A673 (cell line): ENCODE measurements around the gene DHCR24. TPM values are rescaled to one million over a fixed set of nuclear protein-coding genes. Genes with fewer than 3 reads are reported as not detected.

Experiments
- BruUV-seq: library from RNA; stranded (reverse); fragments of 400-500 nt; replicated peaks from 2 replicates; lab custom pipeline; 2021; lab: Mats Ljungman, UMichigan
- CTCF ChIA-PET: fragments of 300-600 bp; sonication (Branson Sonifier 250); formaldehyde crosslinking; loops from one replicate; lab custom pipeline; 2022; ENCODE audit warnings: antibody characterized with exemption; lab: Charles Lee
- POLR2A ChIA-PET: fragments of 300-600 bp; sonication (Branson Sonifier 250); formaldehyde crosslinking; loops from one replicate; lab custom pipeline; 2022; ENCODE audit warnings: antibody characterized with exemption; ENCODE audit not compliant: low non-redundant PET; lab: Charles Lee
- DNase-seq: peaks from one replicate; pipeline ENCODE4 v3.0.0-alpha.2; 2015; ENCODE audit warnings: low spot score
- H3K27ac ChIP-seq: fragments of 200-600 bp; sonication (generic); 2 replicates; pipeline ENCODE4 v1.5.1; 2016; ENCODE audit warnings: mixed run types, low read depth, mild to moderate bottlenecking, mixed read lengths, antibody characterized with exemption, low read length; ENCODE audit not compliant: poor library complexity, severe bottlenecking
- H3K27me3 ChIP-seq: fragments of 200-600 bp; sonication (generic); replicated peaks from 2 replicates; pipeline ENCODE4 v1.6.1; 2017; ENCODE audit warnings: mixed run types, low read depth, mild to moderate bottlenecking, mixed read lengths, antibody characterized with exemption, low read length; ENCODE audit not compliant: insufficient read depth, poor library complexity
- H3K36me3 ChIP-seq: fragments of 200-600 bp; sonication (generic); 2 replicates; pipeline ENCODE4 v1.6.1; 2016; ENCODE audit warnings: mixed run types, mild to moderate bottlenecking, mixed read lengths, antibody characterized with exemption, low read length; ENCODE audit not compliant: insufficient read depth, poor library complexity, severe bottlenecking
- H3K4me1 ChIP-seq: fragments of 200-600 bp; sonication (generic); 2 replicates; pipeline ENCODE4 v1.6.1; 2017; ENCODE audit warnings: mixed run types, mild to moderate bottlenecking, mixed read lengths, antibody characterized with exemption, low read length; ENCODE audit not compliant: insufficient read depth, poor library complexity, severe bottlenecking
- H3K4me3 ChIP-seq: fragments of 200-600 bp; sonication (generic); 2 replicates; pipeline ENCODE4 v1.5.1; 2016; ENCODE audit warnings: low read depth, mixed run types, mild to moderate bottlenecking, mixed read lengths, low read length; ENCODE audit not compliant: poor library complexity, severe bottlenecking
- H3K9me3 ChIP-seq: fragments of 200-600 bp; sonication (generic); 2 replicates; pipeline ENCODE4 v1.6.1; 2016; ENCODE audit warnings: mixed run types, low read depth, mild to moderate bottlenecking, mixed read lengths, antibody characterized with exemption, low read length; ENCODE audit not compliant: poor library complexity, severe bottlenecking
- EZH2 ChIP-seq: fragments of 200-600 bp; sonication (generic); IDR thresholded peaks from 2 replicates; pipeline ENCODE4 v1.6.1; 2017; ENCODE audit warnings: borderline replicate concordance, low read depth, mild to moderate bottlenecking, mixed read lengths, antibody characterized with exemption, low read length; ENCODE audit not compliant: poor library complexity, severe bottlenecking
- intact Hi-C: fragments of 100-400 bp; cut with micrococcal nuclease; formaldehyde crosslinking; loops from one replicate; pipeline ENCODE4 v1.10.0; 2022; ENCODE audit not compliant: unreplicated experiment
- total RNA-seq: library from RNA; stranded (reverse); gene quantifications from 2 replicates; pipeline ENCODE4 v1.2.3, GENCODE V29; 2021
- TF ChIP-seq, protein P1 (sequence below): fragments of 300-800, 200-600 bp; sonication (generic); conservative IDR thresholded peaks from 2 replicates; pipeline ENCODE4 v1.5.1; 2017; ENCODE audit warnings: low read depth, mild to moderate bottlenecking, antibody characterized with exemption, low read length, moderate library complexity, mixed read lengths

The DHCR24 gene
- total RNA-seq, 1 experiment from 2014 or later = 273 TPM

DNA sequence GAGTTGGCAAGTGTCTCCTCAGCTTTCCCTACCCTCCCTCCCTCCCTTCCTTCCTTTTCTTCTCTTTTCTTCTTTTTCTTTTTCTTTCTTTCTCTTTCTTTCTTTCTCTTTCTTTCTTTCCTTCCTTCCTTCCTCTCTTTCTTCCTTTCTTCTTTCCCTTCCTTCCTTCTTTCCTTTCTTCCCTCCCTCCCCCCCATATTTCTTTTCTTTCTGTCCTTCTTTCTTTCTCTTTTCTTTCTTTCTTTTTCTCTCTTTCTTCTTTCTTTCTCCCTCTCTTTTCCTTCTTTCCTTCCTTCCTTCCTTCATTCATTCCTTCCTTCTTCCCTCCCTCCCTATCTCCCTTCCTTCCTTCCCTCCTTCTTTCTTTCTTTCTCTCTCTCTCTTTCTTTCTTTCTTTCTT lies 67.3 kb downstream of the DHCR24 start:
- Histone ChIP-seq H3K27me3 (no peaks in the 10 kb centered on the region), H3K36me3 (no peaks in the 10 kb centered on the region), H3K9me3 (no peaks in the 10 kb centered on the region), H3K4me3 (no peak overlapping the region), H3K27ac (no peak overlapping the region), H3K4me1 (no peaks in the 10 kb centered on the region)
- CTCF ChIA-PET = interaction anchor here (0.6 kb wide), 1 partner anchor 48 kb away, joined by 4 read pairs; no protein-coding TSS in a partner anchor
- POLR2A ChIA-PET = no interaction called here
- no TSS peak for BruUV-seq
- DNase-seq = no peak
- TF ChIP-seq EZH2 = no peak
- TF ChIP-seq, protein P1, sequence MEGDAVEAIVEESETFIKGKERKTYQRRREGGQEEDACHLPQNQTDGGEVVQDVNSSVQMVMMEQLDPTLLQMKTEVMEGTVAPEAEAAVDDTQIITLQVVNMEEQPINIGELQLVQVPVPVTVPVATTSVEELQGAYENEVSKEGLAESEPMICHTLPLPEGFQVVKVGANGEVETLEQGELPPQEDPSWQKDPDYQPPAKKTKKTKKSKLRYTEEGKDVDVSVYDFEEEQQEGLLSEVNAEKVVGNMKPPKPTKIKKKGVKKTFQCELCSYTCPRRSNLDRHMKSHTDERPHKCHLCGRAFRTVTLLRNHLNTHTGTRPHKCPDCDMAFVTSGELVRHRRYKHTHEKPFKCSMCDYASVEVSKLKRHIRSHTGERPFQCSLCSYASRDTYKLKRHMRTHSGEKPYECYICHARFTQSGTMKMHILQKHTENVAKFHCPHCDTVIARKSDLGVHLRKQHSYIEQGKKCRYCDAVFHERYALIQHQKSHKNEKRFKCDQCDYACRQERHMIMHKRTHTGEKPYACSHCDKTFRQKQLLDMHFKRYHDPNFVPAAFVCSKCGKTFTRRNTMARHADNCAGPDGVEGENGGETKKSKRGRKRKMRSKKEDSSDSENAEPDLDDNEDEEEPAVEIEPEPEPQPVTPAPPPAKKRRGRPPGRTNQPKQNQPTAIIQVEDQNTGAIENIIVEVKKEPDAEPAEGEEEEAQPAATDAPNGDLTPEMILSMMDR = no peak
- intact Hi-C loops = no loop called here

DNA sequence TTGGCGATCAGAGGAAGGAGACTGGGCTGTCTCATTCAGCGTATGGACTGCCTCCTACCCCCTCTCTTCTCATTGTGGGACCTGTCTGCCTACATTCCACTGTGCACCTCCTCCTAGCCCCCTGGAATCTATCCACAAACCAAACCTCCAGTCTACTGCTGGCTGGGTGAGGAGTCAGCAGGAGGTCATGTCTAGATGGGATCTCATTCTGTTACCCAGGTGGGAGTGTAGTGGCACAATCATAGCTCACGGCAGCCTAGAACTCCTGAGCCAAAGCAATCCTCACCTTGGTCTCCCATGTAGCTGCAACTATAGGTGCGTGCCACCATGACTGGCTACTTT lies 67.8 kb downstream of the DHCR24 start:
- no peaks in the 10 kb centered on the region for H3K9me3 ChIP-seq
- TF ChIP-seq, protein P1 = no peak
- no peaks in the 10 kb centered on the region for H3K36me3 ChIP-seq
- no peak overlapping the region for H3K4me3 ChIP-seq
- no peaks in the 10 kb centered on the region for H3K27me3 ChIP-seq
- ChIA-PET POLR2A (no interaction called here), CTCF (no interaction called here)
- no peak overlapping the region for H3K27ac ChIP-seq
- no peaks in the 10 kb centered on the region for H3K4me1 ChIP-seq
- DNase-seq = no peak
- intact Hi-C loops = no loop called here
- BruUV-seq = no TSS peak

DNA sequence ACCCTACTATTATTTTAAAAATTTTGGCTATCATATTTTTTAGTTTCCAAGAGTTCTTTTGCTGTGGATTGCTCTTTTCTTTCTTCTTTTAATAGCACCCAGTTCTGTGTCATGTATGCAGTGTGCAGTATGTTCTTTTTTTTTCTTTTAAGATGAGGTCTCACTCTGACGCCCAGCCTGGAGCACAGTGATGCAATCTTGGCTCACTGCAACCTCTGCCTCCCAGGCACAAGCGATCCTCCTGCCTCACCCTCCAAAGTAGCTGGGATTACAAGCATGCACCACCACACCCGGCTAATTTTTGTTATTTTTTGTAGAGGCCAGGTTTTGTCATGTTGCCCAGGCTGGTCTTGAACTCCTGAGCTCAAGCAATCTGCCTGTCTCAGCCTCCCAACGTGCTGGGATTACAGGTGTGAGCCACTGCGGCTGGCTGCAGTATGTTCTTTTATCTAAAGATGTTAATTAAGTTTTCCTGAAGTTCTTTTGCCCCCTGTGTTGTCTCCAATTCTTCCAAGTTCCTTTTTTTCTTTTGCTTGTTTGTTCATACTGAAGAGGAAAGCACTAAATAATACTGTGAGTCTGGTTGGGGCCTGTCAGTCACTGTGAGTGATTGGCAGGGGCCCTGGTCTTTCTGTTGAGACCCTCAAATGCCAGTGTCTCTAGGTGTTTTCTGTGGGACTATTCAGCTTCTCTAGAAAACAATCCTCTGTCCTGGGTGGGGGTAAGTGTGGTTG lies 68.4 kb downstream of the DHCR24 start:
- CTCF ChIA-PET = no interaction called here
- no TSS peak for BruUV-seq
- H3K36me3 ChIP-seq = no peaks in the 10 kb centered on the region
- H3K9me3 ChIP-seq = no peaks in the 10 kb centered on the region
- intact Hi-C loops = no loop called here
- H3K27ac ChIP-seq = no peak overlapping the region
- H3K4me3 ChIP-seq = no peak overlapping the region
- H3K4me1 ChIP-seq = peaks cover 3% of the 10 kb centered on the region
- TF ChIP-seq EZH2 = no peak
- TF ChIP-seq, protein P1 = no peak
- H3K27me3 ChIP-seq = no peaks in the 10 kb centered on the region
- POLR2A ChIA-PET = no interaction called here
- DNase-seq = no peak
